NT2/D1 (cell line): ENCODE results near the gene HOPX.
"Not testable (repeated sequence)": the region's sequence is repeated elsewhere in the genome, so short reads cannot be mapped to it uniquely, and the experiment has no call there.

Source experiments
- DNase-seq: peaks from one replicate; pipeline ENCODE4 v3.0.0-alpha.2; 2011; ENCODE audit warnings: low read depth, low spot score
- H3K27me3 ChIP-seq: 2 replicates; pipeline ENCODE4 v1.6.0; 2011; ENCODE audit warnings: mild to moderate bottlenecking; ENCODE audit not compliant: insufficient read length, insufficient read depth
- H3K36me3 ChIP-seq: 2 replicates; pipeline ENCODE4 v1.6.1; 2011; ENCODE audit warnings: mild to moderate bottlenecking, low read length, mixed read lengths; ENCODE audit not compliant: insufficient read depth, insufficient read length
- H3K4me1 ChIP-seq: 2 replicates; pipeline ENCODE4 v1.5.1; 2011; ENCODE audit not compliant: insufficient read depth, insufficient read length
- H3K4me3 ChIP-seq: 2 replicates; pipeline ENCODE4 v1.5.1; 2011; ENCODE audit warnings: low read depth; ENCODE audit not compliant: insufficient read length
- H3K9ac ChIP-seq: 2 replicates; pipeline ENCODE4 v1.6.0; 2011; ENCODE audit warnings: low read depth; ENCODE audit not compliant: insufficient read length
- H3K9me3 ChIP-seq: 2 replicates; pipeline ENCODE4 v1.5.1; 2011; ENCODE audit warnings: mild to moderate bottlenecking, low read length; ENCODE audit not compliant: insufficient read depth
- SUZ12 ChIP-seq: IDR thresholded peaks from 2 replicates; pipeline ENCODE4 v1.6.1; 2011; ENCODE audit not compliant: insufficient read length, insufficient read depth; ENCODE audit errors: extremely low read depth
- YY1 ChIP-seq: IDR thresholded peaks from 2 replicates; pipeline ENCODE4 v1.6.1; 2011; ENCODE audit not compliant: insufficient read length, insufficient read depth
- ZNF274 ChIP-seq: IDR thresholded peaks from 2 replicates; pipeline ENCODE4 v1.6.1; 2011; ENCODE audit warnings: mild to moderate bottlenecking, low read depth, low read length

The HOPX gene

GRCh38 chr4:56699537-56700105 lies 18.5 kb upstream of the HOPX start:
- DNase-seq: no peak

DNA sequence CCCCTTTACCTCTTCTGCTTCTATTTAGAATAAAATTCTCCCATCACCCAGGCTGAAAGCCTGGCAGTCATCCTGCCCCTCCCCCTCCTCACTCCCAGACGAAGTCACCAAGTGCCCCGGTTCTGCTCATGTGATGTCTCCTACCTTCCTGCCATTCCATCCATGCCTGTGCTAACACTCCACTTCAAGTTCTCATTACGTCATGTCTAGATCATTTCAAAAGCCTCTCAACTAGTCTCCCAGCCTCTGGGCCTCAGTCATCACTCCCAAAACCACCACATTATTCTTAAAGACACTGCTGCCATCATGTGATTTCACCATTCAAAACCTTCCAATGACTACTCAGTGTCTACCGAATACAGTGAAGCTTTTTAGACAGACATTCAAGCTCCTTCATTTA lies 17.2 kb upstream of the HOPX start:
- DNase-seq: no peak
- H3K4me3 ChIP-seq: no peak overlapping the region

More at GRCh38 chr4:56699537-56700105, 18.5 kb upstream of the HOPX start:
- H3K9me3 ChIP-seq: no peaks in the 10 kb centered on the region
- H3K4me1 ChIP-seq: no peaks in the 10 kb centered on the region
- no peaks in the 10 kb centered on the region for H3K27me3 ChIP-seq
- no peak overlapping the region for H3K4me3 ChIP-seq
- no peak overlapping the region for H3K9ac ChIP-seq
- TF ChIP-seq ZNF274 (no peak), YY1 (no peak), SUZ12 (no peak)
- no peaks in the 10 kb centered on the region for H3K36me3 ChIP-seq

DNA sequence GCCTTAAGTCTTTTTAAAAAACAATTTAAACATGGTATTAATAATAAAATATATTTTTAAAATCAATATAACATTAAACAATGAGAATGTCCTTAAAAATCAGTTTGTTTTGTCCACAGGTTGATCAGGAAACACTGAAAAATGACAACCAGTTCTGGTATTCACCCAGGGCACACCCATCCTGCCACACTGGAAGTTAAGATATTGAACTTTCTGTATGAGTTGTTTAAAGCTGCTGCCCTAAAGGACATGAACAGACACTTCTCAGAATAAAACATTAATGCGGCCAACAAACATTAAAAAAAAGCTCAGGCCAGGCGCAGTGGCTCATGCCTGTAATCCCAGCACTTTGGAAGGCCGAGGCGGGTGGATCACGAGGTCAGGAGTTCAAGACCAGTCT lies 15.0 kb upstream of the HOPX start:
- Histone ChIP-seq H3K36me3 (no peaks in the 10 kb centered on the region), H3K4me3 (no peak overlapping the region), H3K27me3 (no peaks in the 10 kb centered on the region), H3K4me1 (no peaks in the 10 kb centered on the region), H3K9ac (no peak overlapping the region), H3K9me3 (no peaks in the 10 kb centered on the region)
- no peak for DNase-seq
- TF ChIP-seq ZNF274: no peak

More for the DNA sequence above, 17.2 kb upstream of the HOPX start:
- Histone ChIP-seq H3K36me3 (no peaks in the 10 kb centered on the region), H3K4me1 (no peaks in the 10 kb centered on the region), H3K27me3 (no peaks in the 10 kb centered on the region), H3K9me3 (no peaks in the 10 kb centered on the region), H3K9ac (no peak overlapping the region)
- TF ChIP-seq SUZ12: no peak
- TF ChIP-seq ZNF274: no peak
- TF ChIP-seq YY1: no peak

GRCh38 chr4:56693476-56693875 lies 12.4 kb upstream of the HOPX start:
- not testable (repeated sequence) for DNase-seq, H3K27me3 ChIP-seq, H3K9ac ChIP-seq, H3K36me3 ChIP-seq, H3K4me3 ChIP-seq, H3K9me3 ChIP-seq, H3K4me1 ChIP-seq

DNA sequence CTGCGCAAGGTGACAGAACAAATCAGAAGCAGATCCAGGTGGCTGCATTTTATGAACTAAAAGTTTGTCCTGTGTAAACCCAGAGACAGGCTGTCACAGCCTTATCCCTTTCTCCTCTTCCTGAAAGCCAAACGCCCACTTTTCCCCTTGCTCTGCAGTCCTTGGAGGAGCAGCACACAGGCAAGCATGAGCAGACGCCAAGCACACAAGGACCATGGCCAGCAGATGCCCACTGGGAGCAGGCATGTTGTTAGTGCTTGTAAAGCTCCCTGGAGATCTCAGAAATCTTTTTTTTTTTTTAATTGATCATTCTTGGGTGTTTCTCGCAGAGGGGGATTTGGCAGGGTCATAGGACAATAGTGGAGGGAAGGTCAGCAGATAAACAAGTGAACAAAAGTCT lies 11.5 kb upstream of the HOPX start:
- Histone ChIP-seq H3K4me3 (no peak overlapping the region), H3K9me3 (no peaks in the 10 kb centered on the region), H3K27me3 (peaks cover 1% of the 10 kb centered on the region), H3K4me1 (no peaks in the 10 kb centered on the region), H3K36me3 (no peaks in the 10 kb centered on the region), H3K9ac (no peak overlapping the region)
- no peak for DNase-seq
- no peak for TF ChIP-seq ZNF274
- TF ChIP-seq SUZ12: no peak
- no peak for TF ChIP-seq YY1

DNA sequence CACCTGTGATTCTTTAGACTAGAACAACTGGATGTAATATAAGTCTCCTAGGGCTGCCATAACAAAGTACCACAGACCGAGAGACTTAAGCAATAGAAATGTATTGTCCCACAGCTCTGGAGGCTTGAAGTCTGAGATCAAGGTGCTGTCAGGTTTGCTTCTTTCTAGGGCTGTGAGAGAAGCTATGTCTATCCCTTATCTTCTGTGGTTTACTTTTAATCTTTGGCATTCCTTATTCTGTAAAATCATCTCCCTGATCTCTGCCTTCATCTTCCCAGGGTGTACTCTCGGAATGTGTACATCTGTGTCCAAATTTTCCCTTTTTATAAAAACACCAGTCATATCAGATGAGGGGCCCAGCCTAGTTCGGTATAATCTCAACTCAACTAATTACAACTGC lies 10.3 kb upstream of the HOPX start:
- TF ChIP-seq ZNF274: no peak
- no peak for TF ChIP-seq YY1
- no peak for TF ChIP-seq SUZ12
- Histone ChIP-seq H3K9ac (no peak overlapping the region), H3K27me3 (peaks cover 6% of the 10 kb centered on the region), H3K36me3 (no peaks in the 10 kb centered on the region), H3K4me1 (no peaks in the 10 kb centered on the region), H3K4me3 (no peak overlapping the region), H3K9me3 (no peaks in the 10 kb centered on the region)
- DNase-seq: no peak

DNA sequence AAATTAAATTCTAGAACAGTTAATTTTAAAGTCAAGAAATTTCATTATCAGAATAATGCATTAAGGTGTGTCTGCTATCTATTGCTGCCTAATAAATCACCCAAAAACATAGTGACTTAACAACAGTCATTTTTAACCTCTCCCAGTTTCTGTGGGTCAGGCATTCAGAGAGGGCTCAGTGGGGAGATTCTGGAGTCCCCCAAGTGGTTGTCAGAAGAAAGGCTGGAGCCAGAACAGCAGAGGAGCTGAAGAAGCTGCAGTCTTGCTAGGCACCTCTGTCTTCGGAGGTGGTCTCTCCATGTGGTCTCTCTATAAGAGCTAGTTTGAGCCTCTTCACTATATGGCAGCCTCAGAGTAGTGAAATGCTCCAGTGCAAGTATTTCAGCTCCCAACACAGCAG lies 9.3 kb upstream of the HOPX start:
- Histone ChIP-seq H3K9ac (no peak overlapping the region), H3K36me3 (no peaks in the 10 kb centered on the region), H3K9me3 (no peaks in the 10 kb centered on the region), H3K4me3 (no peak overlapping the region), H3K4me1 (no peaks in the 10 kb centered on the region), H3K27me3 (peaks cover 6% of the 10 kb centered on the region)
- TF ChIP-seq YY1: no peak
- TF ChIP-seq SUZ12: no peak
- TF ChIP-seq ZNF274: no peak
- DNase-seq: no peak

DNA sequence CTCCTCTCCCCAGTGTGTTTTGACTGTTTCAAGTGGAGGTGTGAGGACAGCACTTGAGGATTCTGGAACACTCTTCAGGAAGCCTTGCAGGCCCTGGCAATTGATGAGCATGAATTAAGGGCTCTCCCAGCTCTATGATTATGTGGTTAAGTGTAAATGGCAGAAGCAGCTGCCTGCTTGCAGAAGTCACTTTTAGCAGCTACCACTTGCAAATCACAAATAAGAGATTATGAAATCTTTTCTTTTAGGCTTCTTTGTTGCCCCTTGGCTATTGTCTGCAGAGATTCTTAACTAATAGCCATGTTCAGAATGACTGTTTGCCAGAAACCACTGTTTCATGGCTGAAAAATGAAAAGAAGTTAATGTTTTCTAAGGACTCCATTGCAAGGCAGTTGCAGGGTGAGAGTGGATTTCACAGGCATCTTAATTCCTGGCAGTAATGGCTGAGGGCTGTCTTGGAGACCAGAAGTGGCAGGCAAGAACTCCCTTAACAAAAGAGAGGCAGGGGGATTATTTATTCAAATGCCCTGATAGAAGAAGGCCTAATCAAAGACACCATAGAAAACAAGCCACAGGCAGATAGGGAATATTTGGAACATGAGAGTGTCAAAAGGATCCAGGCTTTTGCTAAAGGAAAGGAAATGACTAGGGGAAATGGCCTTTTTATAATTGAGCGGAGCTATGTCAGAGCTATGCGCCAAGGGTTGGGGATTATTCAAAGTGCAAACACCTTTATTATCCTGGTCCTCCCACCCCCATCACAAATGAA lies 8.3 kb upstream of the HOPX start:
- Histone ChIP-seq H3K9ac (no peak overlapping the region), H3K36me3 (no peaks in the 10 kb centered on the region), H3K4me3 (no peak overlapping the region), H3K9me3 (no peaks in the 10 kb centered on the region), H3K27me3 (peaks cover 6% of the 10 kb centered on the region), H3K4me1 (no peaks in the 10 kb centered on the region)
- TF ChIP-seq ZNF274: no peak
- TF ChIP-seq SUZ12: no peak
- no peak for TF ChIP-seq YY1
- DNase-seq: no peak
